ENCODE results near the gene GBF1.

GBF1 gene

GRCh38 chr10:102279104-102279503, 33.8 kb downstream of the GBF1 start:
- H3K27me3 ChIP-seq (ENCODE audit: insufficient read depth, poor library complexity, severe bottlenecking) = no peaks in the 10 kb centered on the region
- TF ChIP-seq CTCF (IDR thresholded peaks at IDR 0.05; ENCODE audit: insufficient read depth, low read length) = no peak
- TF ChIP-seq POLR2AphosphoS5 (IDR thresholded peaks at IDR 0.05; ENCODE audit: low read depth) = no peak
- TF ChIP-seq GABPA (IDR thresholded peaks at IDR 0.05; ENCODE audit: low read depth) = no peak
- TF ChIP-seq REST (IDR thresholded peaks at IDR 0.05; ENCODE audit: insufficient replicate concordance, low read depth) = no peak
- TF ChIP-seq SPI1 (IDR thresholded peaks at IDR 0.05; ENCODE audit: borderline replicate concordance, low read depth) = no peak
- no peak for DNase-seq (ENCODE audit: low read depth in 1 of 2, low spot score in 1 of 2)
- H3K27ac ChIP-seq (replicated peaks) = no peak overlapping the region
- H3K4me3 ChIP-seq (replicated peaks; ENCODE audit: insufficient read depth, low read length) = no peak overlapping the region

- no peak overlapping the region for H3K27ac ChIP-seq (replicated peaks)
- no peaks in the 10 kb centered on the region for H3K27me3 ChIP-seq (ENCODE audit: insufficient read depth, poor library complexity, severe bottlenecking)
- no peak for DNase-seq (ENCODE audit: low read depth in 1 of 2, low spot score in 1 of 2)
- no peak overlapping the region for H3K4me3 ChIP-seq (replicated peaks; ENCODE audit: insufficient read depth, low read length)
- TF ChIP-seq SPI1 (IDR thresholded peaks at IDR 0.05; ENCODE audit: borderline replicate concordance, low read depth) (no peak), CTCF (IDR thresholded peaks at IDR 0.05; ENCODE audit: insufficient read depth, low read length) (no peak), GABPA (IDR thresholded peaks at IDR 0.05; ENCODE audit: low read depth) (no peak)
Observed at GRCh38 chr10:102280397-102281101, 35.2 kb downstream of the GBF1 start.

GRCh38 chr10:102281102-102281487, 35.8 kb downstream of the GBF1 start:
- no peak overlapping the region for H3K27ac ChIP-seq (replicated peaks)
- no peak for DNase-seq (ENCODE audit: low read depth in 1 of 2, low spot score in 1 of 2)
- H3K4me3 ChIP-seq (replicated peaks; ENCODE audit: insufficient read depth, low read length) = no peak overlapping the region
- no peaks in the 10 kb centered on the region for H3K27me3 ChIP-seq (ENCODE audit: insufficient read depth, poor library complexity, severe bottlenecking)
- TF ChIP-seq CTCF (IDR thresholded peaks at IDR 0.05; ENCODE audit: insufficient read depth, low read length) = no peak
- TF ChIP-seq SPI1 (IDR thresholded peaks at IDR 0.05; ENCODE audit: borderline replicate concordance, low read depth) = no peak
- no peak for TF ChIP-seq REST (IDR thresholded peaks at IDR 0.05; ENCODE audit: insufficient replicate concordance, low read depth)
- TF ChIP-seq GABPA (IDR thresholded peaks at IDR 0.05; ENCODE audit: low read depth) = no peak

GRCh38 chr10:102283488-102283887, 38.2 kb downstream of the GBF1 start:
- no peak for DNase-seq (ENCODE audit: low read depth in 1 of 2, low spot score in 1 of 2)
- Histone ChIP-seq H3K27me3 (ENCODE audit: insufficient read depth, poor library complexity, severe bottlenecking) (no peaks in the 10 kb centered on the region), H3K27ac (replicated peaks) (no peak overlapping the region), H3K4me3 (replicated peaks; ENCODE audit: insufficient read depth, low read length) (no peak overlapping the region)
- TF ChIP-seq POLR2AphosphoS5 (IDR thresholded peaks at IDR 0.05; ENCODE audit: low read depth) = no peak
- no peak for TF ChIP-seq CTCF (IDR thresholded peaks at IDR 0.05; ENCODE audit: insufficient read depth, low read length)
- no peak for TF ChIP-seq GABPA (IDR thresholded peaks at IDR 0.05; ENCODE audit: low read depth)
- no peak for TF ChIP-seq SPI1 (IDR thresholded peaks at IDR 0.05; ENCODE audit: borderline replicate concordance, low read depth)
- no peak for TF ChIP-seq REST (IDR thresholded peaks at IDR 0.05; ENCODE audit: insufficient replicate concordance, low read depth)
